Activated T-cell treated with anti-CD3 and anti-CD28 coated beads, Interleukin-2, amount 50 U/mL, for 1 hour (primary cell): ENCODE measurements around the gene GALNT9.

Experiments
- DNase-seq: peaks from one replicate; pipeline ENCODE4 v3.0.0-alpha.2; 2020

The GALNT9 gene

GRCh38 chr12:132292328-132293319 is 36.8 kb downstream of the GALNT9 start:
- DNase-seq = no peak

GRCh38 chr12:132291402-132292175 is 37.8 kb downstream of the GALNT9 start:
- DNase-seq = no peak

- no peak for DNase-seq
Measured at GRCh38 chr12:132290203-132290540, 39.2 kb downstream of the GALNT9 start.

GRCh38 chr12:132289356-132290202 is 39.8 kb downstream of the GALNT9 start:
- no peak for DNase-seq

- DNase-seq = no peak
Measured at GRCh38 chr12:132288516-132289215, 40.7 kb downstream of the GALNT9 start.

- no peak for DNase-seq
Measured at GRCh38 chr12:132287391-132288238, 41.8 kb downstream of the GALNT9 start.

GRCh38 chr12:132286912-132287311 is 42.5 kb downstream of the GALNT9 start:
- no peak for DNase-seq

GRCh38 chr12:132285991-132286681 is 43.3 kb downstream of the GALNT9 start:
- no peak for DNase-seq

GRCh38 chr12:132284827-132285741 is 44.3 kb downstream of the GALNT9 start:
- no peak for DNase-seq

GRCh38 chr12:132284071-132284826 is 45.1 kb downstream of the GALNT9 start:
- DNase-seq = no peak

GRCh38 chr12:132282950-132283771 is 46.2 kb downstream of the GALNT9 start:
- DNase-seq = peak; percentile 25

GRCh38 chr12:132282031-132282949 is 47.1 kb downstream of the GALNT9 start:
- no peak for DNase-seq

GRCh38 chr12:132281038-132281437 is 48.4 kb downstream of the GALNT9 start:
- DNase-seq = no peak

- DNase-seq = no peak
Measured at GRCh38 chr12:132280406-132280805, 49.0 kb downstream of the GALNT9 start.

GRCh38 chr12:132279930-132280329 is 49.5 kb downstream of the GALNT9 start:
- DNase-seq = no peak

GRCh38 chr12:132279184-132279889 is 50.1 kb downstream of the GALNT9 start:
- DNase-seq = no peak
